Measurements from ENCODE around the gene RMI1. TPM values are rescaled to one million over a fixed set of nuclear protein-coding genes. Genes with fewer than 3 reads are reported as not detected.

The RMI1 gene
- total RNA-seq, 1 donor from 2014 or later = 20.3 TPM

- DNase-seq (ENCODE audit: extremely low spot score, unreplicated experiment) = no peak
- TF ChIP-seq CTCF (conservative IDR thresholded peaks at IDR 0.05) = no peak
- Mint-ChIP-seq H3K9me3 (no peaks in the 10 kb centered on the region), H3K4me3 (no peak overlapping the region), H3K27ac (peak overlapping the region; percentile 51), H3K4me1 (ENCODE audit: unreplicated experiment) (peaks cover 10% of the 10 kb centered on the region), H3K27me3 (no peaks in the 10 kb centered on the region), H3K36me3 (peaks cover 63% of the 10 kb centered on the region)
Observed at GRCh38 chr9:83969602-83970001, 11.0 kb upstream of the RMI1 start.

- DNase-seq (ENCODE audit: extremely low spot score, unreplicated experiment) = no peak
- H3K4me1 Mint-ChIP-seq (ENCODE audit: unreplicated experiment) = peaks cover 25% of the 10 kb centered on the region
- H3K27ac Mint-ChIP-seq = no peak overlapping the region
- H3K27me3 Mint-ChIP-seq = no peaks in the 10 kb centered on the region
- no peak overlapping the region for H3K4me3 Mint-ChIP-seq
- H3K9me3 Mint-ChIP-seq = no peaks in the 10 kb centered on the region
- H3K36me3 Mint-ChIP-seq = peaks cover 80% of the 10 kb centered on the region
- no peak for TF ChIP-seq CTCF (conservative IDR thresholded peaks at IDR 0.05)
Observed at GRCh38 chr9:83971485-83971884, 9.1 kb upstream of the RMI1 start.

- no peak for DNase-seq (ENCODE audit: extremely low spot score, unreplicated experiment)
- H3K27me3 Mint-ChIP-seq = no peaks in the 10 kb centered on the region
- peaks cover 80% of the 10 kb centered on the region for H3K36me3 Mint-ChIP-seq
- no peaks in the 10 kb centered on the region for H3K9me3 Mint-ChIP-seq
- peaks cover 24% of the 10 kb centered on the region for H3K4me1 Mint-ChIP-seq (ENCODE audit: unreplicated experiment)
- H3K4me3 Mint-ChIP-seq = no peak overlapping the region
- TF ChIP-seq CTCF (conservative IDR thresholded peaks at IDR 0.05) = no peak
- peak overlapping the region; percentile 63 for H3K27ac Mint-ChIP-seq
Observed at GRCh38 chr9:83972286-83972685, 8.3 kb upstream of the RMI1 start.

- Mint-ChIP-seq H3K9me3 (no peaks in the 10 kb centered on the region), H3K4me1 (ENCODE audit: unreplicated experiment) (peaks cover 29% of the 10 kb centered on the region), H3K4me3 (peak overlapping the region; percentile 33), H3K27me3 (peaks cover 2% of the 10 kb centered on the region), H3K36me3 (peaks cover 78% of the 10 kb centered on the region), H3K27ac (no peak overlapping the region)
- TF ChIP-seq CTCF (conservative IDR thresholded peaks at IDR 0.05) = no peak
- DNase-seq (ENCODE audit: extremely low spot score, unreplicated experiment) = no peak
Observed at GRCh38 chr9:83975300-83975699, 5.3 kb upstream of the RMI1 start.

- Mint-ChIP-seq H3K27me3 (peaks cover 3% of the 10 kb centered on the region), H3K27ac (no peak overlapping the region), H3K4me3 (no peak overlapping the region), H3K4me1 (ENCODE audit: unreplicated experiment) (peaks cover 29% of the 10 kb centered on the region), H3K36me3 (peaks cover 68% of the 10 kb centered on the region), H3K9me3 (no peaks in the 10 kb centered on the region)
- no peak for DNase-seq (ENCODE audit: extremely low spot score, unreplicated experiment)
- no peak for TF ChIP-seq CTCF (conservative IDR thresholded peaks at IDR 0.05)
Observed at GRCh38 chr9:83976372-83976771, 4.2 kb upstream of the RMI1 start.

- Mint-ChIP-seq H3K27me3 (peaks cover 3% of the 10 kb centered on the region), H3K36me3 (peaks cover 60% of the 10 kb centered on the region), H3K9me3 (no peaks in the 10 kb centered on the region), H3K27ac (peak overlapping the region; percentile 100), H3K4me3 (peak overlapping the region; percentile 97), H3K4me1 (ENCODE audit: unreplicated experiment) (peaks cover 37% of the 10 kb centered on the region)
- no peak for TF ChIP-seq CTCF (conservative IDR thresholded peaks at IDR 0.05)
- DNase-seq (ENCODE audit: extremely low spot score, unreplicated experiment) = no peak
Observed at GRCh38 chr9:83977196-83977595, 3.4 kb upstream of the RMI1 start.

Data from type B pancreatic cell (in vitro differentiated cells).